Neutrophil (primary cell): ENCODE data around the gene ASTE1.

ENCODE experiments used
- H3K27ac ChIP-seq: fragments of 200-600 bp; sonication (generic); 2 replicates; pipeline ENCODE4 v1.5.1; 2016; ENCODE audit warnings: mild to moderate bottlenecking, moderate library complexity
- H3K27me3 ChIP-seq: fragments of 200-600 bp; sonication (generic); 2 replicates; pipeline ENCODE4 v1.6.0; 2016; ENCODE audit warnings: mild to moderate bottlenecking
- H3K36me3 ChIP-seq: fragments of 200-600 bp; sonication (generic); 2 replicates; pipeline ENCODE4 v1.5.1; 2017
- H3K4me1 ChIP-seq, 2 experiments: fragments of 200-600 bp in 1 of 2; sonication (generic) in 1 of 2; 1 replicate in 1 of 2; 2 replicates in 1 of 2; pipeline versions ENCODE4 v1.5.1 to v1.6.1; 2013 to 2016; ENCODE audit warnings: low read depth in 1 of 2, low read length in 1 of 2, mild to moderate bottlenecking in 1 of 2, moderate library complexity in 1 of 2; ENCODE audit not compliant: control insufficient read depth in 1 of 2, insufficient read depth in 1 of 2
- H3K4me3 ChIP-seq, 2 experiments: fragments of 200-600 bp in 1 of 2; sonication (generic) in 1 of 2; 1 replicate in 1 of 2; 2 replicates in 1 of 2; pipeline ENCODE4 v1.5.1; 2013 to 2016; ENCODE audit warnings: low read depth in 1 of 2, low read length in 1 of 2, mild to moderate bottlenecking in 1 of 2, moderate library complexity in 1 of 2
- H3K9me3 ChIP-seq: fragments of 200-600 bp; sonication (generic); 2 replicates; pipeline ENCODE4 v1.5.1; 2016
- CTCF ChIP-seq: fragments of 200-600 bp; sonication (generic); IDR thresholded peaks from 2 replicates; pipeline ENCODE4 v1.5.1; 2016; ENCODE audit warnings: antibody characterized with exemption

Gene ASTE1

GRCh38 chr3:130990282-130990681, 36.3 kb downstream of the ASTE1 start:
- Histone ChIP-seq H3K27ac (no peak overlapping the region), H3K4me1 (peaks cover 0 to 9% of the 10 kb centered on the region in 2 experiments), H3K4me3 (no peak overlapping the region), H3K36me3 (peaks cover 11% of the 10 kb centered on the region), H3K9me3 (no peaks in the 10 kb centered on the region), H3K27me3 (no peaks in the 10 kb centered on the region)
- no peak for TF ChIP-seq CTCF

GRCh38 chr3:130981469-130981868, 45.2 kb downstream of the ASTE1 start:
- TF ChIP-seq CTCF, result no peak
- Histone ChIP-seq H3K36me3 (peaks cover 26% of the 10 kb centered on the region), H3K9me3 (no peaks in the 10 kb centered on the region), H3K27ac (no peak overlapping the region), H3K4me3 (no peak overlapping the region), H3K27me3 (no peaks in the 10 kb centered on the region), H3K4me1 (peaks cover 0 to 6% of the 10 kb centered on the region in 2 experiments)

- Histone ChIP-seq H3K27me3 (no peaks in the 10 kb centered on the region), H3K9me3 (no peaks in the 10 kb centered on the region), H3K4me1 (peaks cover 8 to 17% of the 10 kb centered on the region in 2 experiments), H3K36me3 (peaks cover 30% of the 10 kb centered on the region), H3K4me3 (no peak overlapping the region), H3K27ac (no peak overlapping the region)
- TF ChIP-seq CTCF, result no peak
These were observed 47.5 kb downstream of the ASTE1 start for GRCh38 chr3:130979117-130979516.

GRCh38 chr3:130976706-130977105, 49.9 kb downstream of the ASTE1 start:
- Histone ChIP-seq H3K9me3 (no peaks in the 10 kb centered on the region), H3K27ac (no peak overlapping the region), H3K4me3 (no peak overlapping the region), H3K4me1 (peaks cover 8 to 17% of the 10 kb centered on the region in 2 experiments), H3K27me3 (no peaks in the 10 kb centered on the region), H3K36me3 (peaks cover 30% of the 10 kb centered on the region)
- TF ChIP-seq CTCF, result no peak

GRCh38 chr3:130975251-130975650, 51.4 kb downstream of the ASTE1 start:
- Histone ChIP-seq H3K27ac (no peak overlapping the region), H3K4me3 (no peak overlapping the region), H3K27me3 (no peaks in the 10 kb centered on the region), H3K36me3 (peaks cover 31% of the 10 kb centered on the region), H3K4me1 (peaks cover 8 to 17% of the 10 kb centered on the region in 2 experiments), H3K9me3 (no peaks in the 10 kb centered on the region)
- TF ChIP-seq CTCF, result no peak

GRCh38 chr3:130974201-130974600, 52.4 kb downstream of the ASTE1 start:
- Histone ChIP-seq H3K4me3 (no peak overlapping the region), H3K27ac (no peak overlapping the region), H3K4me1 (peaks cover 8 to 17% of the 10 kb centered on the region in 2 experiments), H3K36me3 (peaks cover 36% of the 10 kb centered on the region), H3K9me3 (no peaks in the 10 kb centered on the region), H3K27me3 (no peaks in the 10 kb centered on the region)
- no peak for TF ChIP-seq CTCF
